Stimulated activated CD8-positive, alpha-beta memory T cell treated with anti-CD3 and anti-CD28 coated beads, Interleukin-2, amount 100 ng/mL, for 1 hour (primary cell): Measurements from ENCODE around the gene ECHDC1.
"Not testable (repeated sequence)": the region's sequence is repeated elsewhere in the genome, so short reads cannot be mapped to it uniquely, and the experiment has no call there.

Experiments used
- DNase-seq, 2 donors: peaks; one replicate each; pipeline ENCODE4 v3.0.0-alpha.2; 2020; ENCODE audit warnings: low read depth in 2 of 2

Gene ECHDC1

DNA sequence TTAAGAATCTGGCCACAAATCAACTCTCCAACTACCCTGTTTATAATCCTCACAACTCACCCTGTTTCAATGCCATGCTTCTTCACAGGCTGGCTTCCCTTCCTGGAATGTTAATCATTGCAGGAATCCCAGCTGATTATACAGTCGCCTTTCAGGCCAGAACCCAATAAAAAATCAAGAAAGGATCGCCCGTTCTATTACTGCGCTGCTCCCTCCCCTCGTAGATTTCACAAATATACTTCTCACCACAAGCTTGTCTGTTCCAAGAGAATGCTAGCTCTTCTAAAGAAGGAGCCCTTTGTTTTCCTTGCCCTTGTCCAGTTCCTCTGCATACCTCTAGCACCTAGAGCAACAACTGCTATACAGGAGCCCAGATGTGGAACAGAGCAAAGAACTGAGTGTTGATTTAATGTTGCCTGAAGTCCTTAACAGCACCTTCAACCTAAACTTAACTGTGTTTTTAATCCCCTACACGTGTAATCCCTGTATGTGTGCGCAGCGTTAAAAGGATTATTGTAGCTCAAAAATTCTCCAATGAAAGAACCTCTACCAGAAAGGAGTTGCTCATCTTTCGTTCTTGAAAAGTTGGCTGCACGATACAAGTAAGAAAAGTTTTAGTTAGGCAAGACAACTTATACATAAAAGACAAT is 988 bp downstream of the ECHDC1 start:
- DNase-seq: no peak

DNA sequence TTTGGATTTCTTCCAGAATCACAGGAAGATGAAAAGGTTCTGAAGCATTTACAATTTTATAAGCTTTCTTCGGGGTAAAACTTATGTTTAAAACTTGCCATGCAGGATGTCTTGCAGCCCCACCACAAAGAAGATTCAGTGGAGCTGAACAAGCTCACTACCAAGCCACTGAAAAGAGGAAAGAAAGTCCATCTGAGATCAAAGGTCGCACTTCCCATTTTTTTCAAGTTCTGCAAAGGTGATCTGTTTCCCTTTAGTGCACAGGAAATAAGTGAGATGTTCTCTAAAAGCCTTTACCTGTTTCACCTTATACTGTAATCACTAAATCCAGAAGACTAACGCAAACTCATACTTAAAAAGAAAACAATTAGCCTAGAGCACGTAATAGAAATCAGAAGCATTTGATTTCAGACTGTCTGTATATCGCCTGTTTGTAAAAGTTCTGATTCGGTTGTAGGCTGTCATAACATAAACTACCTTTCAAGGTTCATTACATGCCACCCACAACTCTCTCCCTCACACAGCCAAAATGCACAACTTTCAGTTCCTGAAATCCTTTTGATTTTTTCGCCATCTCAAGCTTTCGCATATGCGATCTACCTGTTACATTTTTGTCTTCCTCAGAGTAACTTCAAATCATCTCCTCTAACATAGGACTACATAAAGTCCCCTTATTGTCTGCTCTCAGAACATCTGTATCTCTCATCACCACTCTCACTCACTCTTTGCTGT is 1.8 kb downstream of the ECHDC1 start:
- DNase-seq: no peak

DNA sequence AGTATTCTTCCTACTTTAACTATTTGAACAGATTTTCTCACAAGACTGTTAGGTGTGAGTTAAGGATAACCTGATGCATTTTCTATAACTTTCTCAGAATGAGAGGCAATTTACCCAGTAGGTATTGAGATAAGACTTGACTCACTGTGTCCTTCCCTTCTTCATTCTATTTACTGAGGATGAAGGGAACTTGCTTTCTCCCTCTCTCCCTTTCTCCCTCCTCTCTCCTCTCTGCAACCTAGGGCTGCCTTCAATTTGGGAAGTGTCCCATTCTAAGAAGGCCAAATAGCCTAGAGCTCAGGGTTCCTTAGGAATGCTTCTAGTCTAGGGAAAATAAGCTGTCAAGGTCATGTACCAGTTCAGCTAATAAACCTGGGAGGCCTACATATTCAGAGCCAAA is 3.2 kb downstream of the ECHDC1 start:
- DNase-seq: no peak

DNA sequence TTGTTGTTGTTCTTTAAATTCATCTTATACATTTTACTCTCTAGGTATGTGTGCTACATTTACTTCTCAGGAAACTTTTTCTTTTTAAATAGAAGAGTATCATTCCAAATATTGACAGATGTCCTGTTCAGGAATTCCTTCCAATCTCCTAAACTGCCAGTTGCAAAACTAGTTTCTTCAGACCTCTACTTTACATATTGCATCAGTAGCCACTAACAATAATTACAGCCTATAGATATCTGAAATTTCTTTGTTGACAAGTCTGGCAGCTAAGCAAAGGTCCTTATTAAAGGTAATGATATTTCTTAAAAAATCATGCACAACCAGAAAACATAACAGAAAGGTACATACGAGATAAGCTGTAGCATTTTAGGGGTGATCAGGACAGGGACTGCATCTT is 4.5 kb downstream of the ECHDC1 start:
- DNase-seq: no peak

- DNase-seq: no peak
These were observed 10.9 kb downstream of the ECHDC1 start for GRCh38 chr6:127332383-127332961.

DNA sequence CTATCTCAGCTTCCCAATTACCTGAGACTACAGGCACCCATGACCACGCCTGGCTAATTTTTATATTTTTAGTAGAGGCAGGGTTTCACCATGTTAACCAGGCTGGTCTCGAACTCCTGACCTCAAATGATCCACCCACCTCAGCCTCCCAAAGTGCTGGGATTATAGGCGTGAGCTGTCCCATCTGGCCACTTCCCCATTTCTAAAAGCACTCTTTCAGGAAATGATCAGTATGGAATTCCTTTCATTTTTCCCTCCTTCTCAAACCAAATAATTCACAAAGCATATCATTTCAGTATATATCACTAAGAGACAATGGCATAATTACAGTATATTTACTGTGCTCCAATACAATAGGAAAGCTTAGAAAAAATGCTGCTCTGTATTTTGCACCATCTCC is 12.2 kb downstream of the ECHDC1 start:
- DNase-seq: not testable (repeated sequence)

DNA sequence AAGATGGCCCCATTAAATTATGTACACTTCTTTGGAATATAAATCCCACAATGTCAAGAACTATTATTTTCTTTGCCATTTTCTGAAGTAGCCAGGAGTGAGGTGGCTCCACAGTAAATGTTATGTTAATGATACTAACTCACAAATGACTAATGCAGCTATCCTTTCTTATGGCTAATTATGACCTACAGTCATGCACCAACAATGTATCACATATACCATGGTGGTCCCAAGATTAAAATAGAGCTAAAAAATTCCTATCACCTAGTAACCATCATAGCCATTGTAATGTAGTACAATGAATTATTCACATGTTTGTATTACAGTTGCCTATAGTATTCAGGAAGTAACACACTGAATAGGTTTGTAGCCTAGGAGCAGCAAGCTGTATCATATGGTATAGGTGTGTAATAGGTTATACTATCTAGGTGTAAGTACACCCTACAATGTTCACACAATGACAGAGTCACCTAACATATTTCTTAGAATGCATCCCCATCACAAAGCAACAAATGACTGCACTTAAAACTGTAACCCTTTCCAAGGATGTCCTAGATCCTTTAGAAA is 15.3 kb downstream of the ECHDC1 start:
- DNase-seq: no peak

DNA sequence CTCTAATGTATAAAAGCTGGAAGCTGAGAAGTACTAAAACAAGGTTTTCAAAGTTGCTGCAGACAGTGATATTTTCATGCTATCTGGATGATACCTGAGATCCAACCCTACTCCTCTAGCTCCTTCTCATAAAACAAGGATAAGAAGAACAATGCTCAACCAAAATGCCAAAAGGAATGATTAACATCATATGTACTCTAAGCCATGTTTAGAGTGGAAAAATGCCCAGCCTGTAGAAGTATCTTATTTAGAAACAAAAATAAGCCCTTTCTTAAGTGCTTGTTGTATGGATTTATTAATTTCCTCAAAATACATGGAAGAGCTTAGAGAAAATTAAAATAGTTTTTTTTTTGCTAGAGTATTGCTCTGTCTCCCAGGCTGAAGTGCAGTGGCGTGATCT is 23.7 kb downstream of the ECHDC1 start:
- no peak for DNase-seq

GRCh38 chr6:127317388-127318128 is 25.9 kb downstream of the ECHDC1 start:
- no peak for DNase-seq

- no peak for DNase-seq
These were observed 37.7 kb downstream of the ECHDC1 start for GRCh38 chr6:127305741-127306140.

- DNase-seq: no peak
These were observed 39.5 kb downstream of the ECHDC1 start for GRCh38 chr6:127303917-127304316.

GRCh38 chr6:127302728-127303660 is 40.4 kb downstream of the ECHDC1 start:
- peak in 1 of 2 donors; percentile 11 for DNase-seq

DNA sequence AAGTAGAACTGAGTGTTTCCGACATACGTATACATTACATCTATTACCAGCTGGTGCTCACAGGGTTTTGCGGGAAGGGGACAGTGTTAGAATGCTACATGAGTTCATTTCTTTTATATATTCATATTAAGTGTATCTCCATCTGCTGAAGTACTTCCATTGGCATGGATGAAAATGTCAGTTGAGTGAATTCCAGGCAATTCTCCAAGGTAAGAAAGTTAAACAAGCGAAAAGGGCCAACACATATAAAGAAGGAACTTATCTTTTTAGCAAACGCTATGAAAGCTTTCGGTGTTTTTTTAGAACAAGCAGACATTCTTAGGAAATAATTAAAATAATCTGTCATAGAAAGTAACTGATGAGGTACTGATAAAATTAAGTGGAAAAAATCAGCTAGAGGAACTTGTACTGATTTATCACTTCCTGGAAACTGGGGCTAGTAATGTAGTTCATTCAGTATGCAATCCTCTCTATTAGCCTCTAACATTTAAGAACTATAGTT is 42.2 kb downstream of the ECHDC1 start:
- DNase-seq: no peak

- no peak for DNase-seq
These were observed 43.0 kb downstream of the ECHDC1 start for GRCh38 chr6:127300411-127300810.

GRCh38 chr6:127299522-127300240 is 43.7 kb downstream of the ECHDC1 start:
- DNase-seq: no peak

DNA sequence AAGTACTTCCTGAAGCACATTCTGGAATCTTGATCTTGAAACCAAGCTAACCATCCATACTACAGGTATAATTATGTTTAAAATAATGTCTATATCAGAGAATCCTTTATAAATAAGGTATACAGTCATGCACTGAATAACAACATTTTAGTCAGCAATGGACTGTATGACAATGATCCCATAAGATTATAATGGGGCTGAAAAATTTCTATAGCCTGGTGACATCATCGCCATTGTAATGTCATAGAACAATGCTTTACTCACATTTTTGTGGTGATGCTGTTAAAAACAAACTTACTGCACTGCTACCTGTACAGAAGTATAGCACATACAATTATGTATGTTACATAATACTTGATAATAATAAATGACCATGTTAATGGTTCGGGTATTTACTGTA is 44.9 kb downstream of the ECHDC1 start:
- DNase-seq: no peak

GRCh38 chr6:127297502-127298070 is 45.8 kb downstream of the ECHDC1 start:
- DNase-seq: no peak

DNA sequence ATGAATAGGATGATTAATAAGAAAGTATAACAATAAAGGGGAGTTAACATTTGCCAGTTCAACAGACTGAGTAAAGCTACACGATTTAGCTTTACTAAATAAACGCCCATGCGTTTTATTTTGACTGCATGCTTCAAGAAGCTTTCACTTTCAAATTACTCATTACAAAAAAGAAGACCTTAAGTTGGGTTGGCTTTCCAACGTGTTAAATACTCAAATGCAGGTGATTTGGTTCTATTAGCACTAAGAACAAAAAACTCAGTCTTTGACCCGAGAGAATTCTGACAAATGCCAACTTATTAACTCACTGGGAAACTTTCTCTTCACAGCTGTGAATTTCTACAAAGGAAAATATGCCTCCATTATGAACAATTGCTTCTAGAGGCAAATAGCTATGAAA is 51.9 kb downstream of the ECHDC1 start:
- DNase-seq: no peak

DNA sequence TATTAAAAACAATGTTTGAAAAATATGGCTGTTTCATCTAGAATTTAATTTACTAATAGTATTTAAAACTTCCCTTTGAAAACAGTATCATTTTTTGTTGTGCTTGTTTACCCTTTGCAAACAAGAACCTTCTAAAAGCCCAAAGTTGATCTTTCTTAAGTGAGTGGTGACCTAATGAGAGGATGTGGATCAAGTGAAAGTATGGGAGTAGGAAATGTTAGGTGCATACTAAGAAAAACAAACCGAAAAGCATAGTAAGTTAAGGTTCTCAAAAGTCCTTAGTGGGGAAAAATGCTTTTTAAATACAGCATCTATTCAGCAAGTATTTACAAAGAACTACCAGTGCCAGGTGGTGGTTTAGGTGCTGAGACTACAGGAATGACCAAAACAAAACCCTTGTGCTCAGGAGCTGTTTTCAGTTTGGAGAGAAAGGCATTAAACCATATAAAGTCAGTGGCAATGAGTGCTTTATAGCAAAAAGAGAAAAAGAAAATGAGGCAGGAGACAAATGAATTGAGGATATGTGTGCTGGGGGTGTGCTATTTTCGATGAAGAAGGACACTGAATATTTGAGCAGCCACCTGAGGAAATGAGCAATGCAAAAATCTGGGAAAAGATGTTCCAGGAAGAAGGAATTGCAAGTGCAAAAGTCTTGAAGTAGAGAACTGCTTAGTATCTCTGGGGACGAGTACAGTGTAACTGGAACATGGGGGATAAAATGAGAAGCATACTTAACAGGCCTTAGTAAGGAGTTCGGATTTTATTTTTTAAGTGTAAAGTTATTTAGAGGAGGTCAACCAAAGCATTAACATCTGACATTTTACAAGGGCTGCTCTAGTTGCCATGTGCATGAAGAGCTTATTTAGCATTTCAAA is 52.8 kb downstream of the ECHDC1 start:
- no peak for DNase-seq
